ENCODE results near the gene OTUB2.

The OTUB2 gene

DNA sequence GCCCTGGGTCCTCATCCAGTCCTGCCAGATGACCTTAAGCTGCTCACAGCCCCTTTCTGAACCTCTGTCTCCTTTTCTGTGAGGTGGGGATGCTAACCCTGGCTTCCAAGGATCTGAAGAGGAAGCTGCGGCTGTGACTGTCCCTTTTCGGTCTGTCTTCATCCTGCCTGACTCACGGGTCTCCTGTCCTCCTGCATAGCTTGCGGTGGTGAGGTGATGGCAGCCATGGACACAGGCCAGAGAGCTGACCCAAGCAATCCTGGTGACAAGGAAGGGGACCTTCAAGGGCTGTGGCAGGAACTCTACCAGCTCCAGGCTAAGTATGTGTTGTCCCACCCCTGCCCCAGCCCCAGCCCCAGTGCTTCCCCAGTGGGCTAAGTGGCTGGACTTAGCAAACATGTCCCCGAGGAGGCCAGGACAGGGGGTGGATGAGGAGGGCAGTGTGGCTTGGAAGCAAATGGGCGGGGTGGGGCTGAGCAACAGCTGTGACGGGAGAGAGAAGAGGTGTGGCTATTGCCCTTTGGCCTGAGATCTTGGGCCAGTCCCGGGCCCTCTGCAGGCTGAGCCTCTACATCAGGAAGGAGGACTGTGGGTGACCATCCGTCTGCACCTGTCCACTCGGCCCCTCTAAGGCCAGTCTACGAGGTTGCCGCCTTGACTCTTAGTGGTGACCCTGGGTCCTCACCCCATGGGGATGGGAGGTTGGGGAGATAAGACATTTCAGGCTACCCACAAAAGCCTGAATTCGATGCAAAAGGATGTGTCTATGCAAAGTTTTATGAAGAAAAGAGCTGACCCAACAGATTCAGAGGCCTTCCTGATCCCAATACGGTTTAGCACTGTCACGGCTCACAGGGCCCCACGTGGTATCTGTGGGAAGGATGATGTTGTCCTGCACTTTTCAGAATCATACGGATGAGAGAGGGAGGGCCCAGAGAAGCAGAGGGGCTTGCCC is 27.9 kb upstream of the OTUB2 start:
- DNase-seq: no peak

DNA sequence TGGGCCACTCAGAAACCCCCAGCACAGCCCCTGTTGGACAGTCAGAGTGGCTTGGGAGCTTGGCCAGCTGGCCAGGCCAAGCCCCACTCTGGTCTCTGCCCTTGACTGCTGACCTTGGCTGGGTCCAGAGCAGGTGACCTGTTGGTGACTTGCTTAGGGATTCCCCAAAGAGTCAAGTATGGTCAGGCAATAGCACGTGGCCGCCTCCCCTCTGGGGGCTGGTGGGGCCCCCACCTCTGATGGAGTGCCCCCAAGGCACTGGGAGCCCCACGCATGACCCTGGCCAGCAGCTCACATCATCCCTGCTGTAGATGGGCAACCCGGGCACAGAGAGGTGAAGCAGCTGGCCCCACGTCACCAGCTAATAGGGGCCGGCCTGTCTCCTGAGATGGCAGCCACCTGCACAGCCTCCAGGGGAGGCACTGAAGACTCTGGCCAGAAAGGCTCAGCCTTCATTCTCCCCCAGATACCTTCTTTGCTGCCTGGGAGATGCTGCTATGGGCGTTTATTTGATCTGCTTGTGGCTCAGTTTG is 27.2 kb upstream of the OTUB2 start:
- no peak for DNase-seq

DNA sequence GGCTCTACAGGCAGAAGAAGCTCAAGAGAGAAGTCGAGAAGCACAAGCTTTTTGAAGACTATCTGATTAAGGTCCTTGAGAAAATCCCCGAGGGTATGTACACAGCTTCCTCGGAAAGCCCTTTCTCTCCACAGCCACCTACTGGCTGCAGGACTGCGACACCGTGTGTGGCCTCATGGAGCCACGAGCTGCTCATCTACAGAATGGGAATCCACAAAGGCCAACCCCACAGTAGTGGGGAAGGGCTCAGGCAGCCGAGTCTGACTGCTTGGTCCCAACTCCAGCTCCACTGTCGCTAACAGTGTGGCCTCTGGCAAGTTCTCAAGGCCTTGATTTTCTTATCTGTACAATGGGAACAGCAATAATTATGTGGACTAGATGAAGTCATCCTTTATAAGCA is 26.6 kb upstream of the OTUB2 start:
- no peak for DNase-seq

DNA sequence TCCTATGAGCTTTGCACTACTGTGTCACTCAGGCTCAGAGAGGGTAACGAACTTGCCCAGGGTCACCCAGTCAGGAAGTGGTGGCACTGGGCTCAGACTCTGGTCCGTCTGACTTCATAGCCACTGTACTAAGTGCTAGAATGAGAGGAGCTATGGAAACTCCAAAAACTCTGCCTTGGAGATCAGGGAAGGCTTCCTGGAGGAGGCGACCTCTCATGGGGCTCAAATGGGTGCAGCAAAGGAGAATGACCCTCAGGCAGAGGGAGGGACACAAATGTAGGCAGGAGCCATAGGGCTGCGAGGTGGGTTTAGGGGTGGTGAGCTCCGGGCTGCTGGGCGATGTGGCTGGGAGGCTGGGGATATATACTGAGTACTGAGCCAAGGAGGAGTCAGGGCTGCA is 25.9 kb upstream of the OTUB2 start:
- no peak for DNase-seq

DNA sequence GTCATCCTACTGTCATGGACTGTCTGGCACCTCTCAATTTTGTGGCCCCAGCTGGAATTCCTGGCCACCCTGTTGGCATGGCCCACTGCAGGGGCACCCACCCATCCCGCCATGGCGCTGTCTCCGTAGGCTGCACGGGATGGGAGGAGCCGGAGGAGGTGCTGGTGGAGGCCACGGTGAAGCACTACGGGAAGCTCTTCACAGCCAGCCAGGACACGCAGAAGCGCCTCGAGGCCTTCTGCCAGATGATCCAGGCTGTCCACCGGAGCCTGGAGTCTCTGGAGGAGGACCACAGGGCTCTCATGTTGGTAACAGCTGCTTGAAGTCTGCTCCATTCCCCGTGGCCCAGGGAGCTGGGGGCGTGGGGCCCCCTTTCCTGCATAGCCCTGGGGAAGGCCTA is 25.1 kb upstream of the OTUB2 start:
- no peak for DNase-seq

DNA sequence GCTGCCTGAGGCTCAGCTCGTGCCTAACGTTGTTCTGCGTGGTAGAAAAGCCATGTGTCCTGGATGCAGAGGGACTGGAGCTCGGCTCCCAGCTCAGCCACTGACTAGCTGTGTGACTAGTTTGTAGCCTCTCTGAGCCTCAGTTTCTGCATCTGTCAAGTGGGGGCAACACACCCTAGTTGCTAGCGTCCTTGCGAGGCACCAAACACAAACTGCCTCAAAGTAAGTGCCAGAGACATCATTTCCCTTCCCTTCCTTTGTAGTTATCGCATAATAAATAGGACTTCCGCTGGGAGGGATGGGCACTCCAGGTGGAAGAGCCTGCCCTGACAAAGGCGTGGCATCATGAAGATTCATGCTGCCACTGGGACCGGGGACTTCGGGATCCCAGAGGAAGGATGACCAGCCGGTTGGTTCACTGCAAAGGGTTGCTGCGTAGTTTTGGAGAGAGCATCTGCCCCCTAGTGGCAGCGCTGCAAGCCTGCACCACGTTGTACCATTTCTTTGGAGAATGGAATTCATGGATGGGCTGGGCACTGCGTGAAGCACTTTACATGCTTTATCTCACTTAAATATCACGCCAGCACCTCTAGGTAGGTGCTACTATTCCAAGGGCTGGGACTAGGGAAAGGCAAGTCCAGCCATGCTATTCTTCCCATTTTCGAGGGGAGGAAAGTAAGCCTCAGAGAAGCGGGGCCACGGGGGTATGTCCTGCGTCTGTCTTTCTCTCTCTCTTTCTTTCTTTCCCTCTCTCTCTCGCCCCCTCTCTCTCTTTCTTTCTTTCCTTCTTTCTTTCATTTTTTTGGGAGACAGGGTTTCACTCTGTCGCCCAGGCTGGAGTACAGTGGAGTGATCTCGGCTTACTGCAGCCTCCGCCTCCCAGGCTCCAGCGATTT is 24.4 kb upstream of the OTUB2 start:
- peak; percentile 58 for DNase-seq

DNA sequence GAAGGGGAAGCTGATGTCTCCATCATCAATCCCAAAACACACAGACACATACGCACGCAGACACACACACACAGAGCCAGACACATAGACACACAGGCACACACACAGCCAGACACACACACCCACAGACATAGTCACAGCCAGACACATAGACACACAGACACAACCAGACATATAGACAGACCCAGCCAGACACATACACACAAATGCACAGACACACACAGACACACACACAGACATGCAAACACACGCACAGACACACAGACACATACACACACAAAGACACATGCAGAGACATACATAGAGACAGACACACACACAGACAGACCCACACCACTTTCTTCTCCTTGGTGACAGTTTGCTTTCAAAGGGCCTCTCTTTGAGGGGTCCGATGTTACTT is 22.7 kb upstream of the OTUB2 start:
- DNase-seq: no peak

DNA sequence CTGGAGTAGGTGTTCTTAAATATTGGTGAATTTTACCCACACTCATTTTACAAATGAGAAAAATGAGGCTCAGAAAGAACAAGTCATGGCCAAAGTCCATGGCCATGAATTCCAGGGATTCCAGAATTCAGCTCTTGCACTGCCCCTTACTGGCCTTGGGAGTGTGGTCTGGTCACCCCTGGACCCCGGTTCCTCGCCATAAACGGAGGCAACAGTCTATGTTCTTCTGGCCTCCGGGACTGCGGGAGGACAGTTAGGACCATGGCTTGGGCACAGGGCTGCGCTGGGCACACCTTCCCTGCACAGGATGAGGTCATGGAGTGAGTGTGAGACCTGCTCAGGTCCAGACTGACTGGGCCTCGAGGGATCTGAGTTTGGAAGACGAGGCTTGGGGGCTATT is 22.1 kb upstream of the OTUB2 start:
- no peak for DNase-seq

DNA sequence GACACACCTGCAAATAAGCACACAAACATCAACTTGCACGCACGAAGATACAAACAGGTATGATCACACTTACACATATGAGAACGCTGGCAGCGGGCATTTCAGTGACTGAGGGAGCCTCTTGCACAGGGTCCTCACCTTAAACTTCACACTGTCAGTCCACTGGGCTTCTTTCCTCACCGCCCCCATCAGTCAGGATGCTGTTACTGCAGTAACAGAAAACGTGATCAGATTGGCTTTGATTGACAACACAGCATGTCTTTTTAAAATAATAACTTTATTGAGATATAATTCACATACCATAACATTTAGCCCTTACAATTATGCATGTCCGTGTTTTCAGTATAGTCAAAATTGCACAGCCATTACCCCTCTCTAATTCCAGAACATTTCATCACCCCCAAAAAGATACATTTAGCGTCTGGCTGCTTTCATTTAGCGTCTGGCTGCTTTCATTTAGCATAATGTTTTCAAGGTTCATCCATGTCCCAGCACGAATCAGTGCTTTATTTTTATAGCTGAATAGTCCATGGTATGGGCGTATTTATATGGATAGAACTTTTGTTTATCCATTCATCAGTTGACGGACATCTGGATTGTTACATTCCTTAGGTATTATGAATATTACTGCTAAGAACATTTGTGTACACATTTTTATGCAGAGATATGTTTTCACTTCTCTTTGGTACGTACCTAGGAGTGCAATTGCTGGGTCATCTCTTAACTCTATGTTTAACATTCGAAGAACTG is 20.6 kb upstream of the OTUB2 start:
- DNase-seq: no peak

DNA sequence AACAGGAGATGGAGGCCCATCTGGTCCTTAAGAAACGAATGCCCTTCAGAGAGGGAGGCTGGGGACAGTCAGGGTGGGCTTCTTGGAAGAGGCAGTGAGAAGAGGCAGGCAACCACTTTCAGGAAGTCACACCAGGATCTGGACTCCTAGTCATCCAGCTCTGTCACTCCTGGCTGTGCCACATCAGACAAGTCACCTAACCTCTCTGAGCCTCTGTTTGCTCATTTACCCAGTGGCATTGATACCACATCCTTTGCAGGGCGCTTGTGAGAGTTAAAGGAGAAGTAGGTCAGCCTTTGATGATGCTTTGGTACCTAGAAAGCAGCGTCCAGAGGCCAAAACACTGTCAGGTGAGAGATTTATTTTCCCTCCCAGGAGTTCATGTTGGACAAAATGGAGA is 17.9 kb upstream of the OTUB2 start:
- DNase-seq: no peak

DNA sequence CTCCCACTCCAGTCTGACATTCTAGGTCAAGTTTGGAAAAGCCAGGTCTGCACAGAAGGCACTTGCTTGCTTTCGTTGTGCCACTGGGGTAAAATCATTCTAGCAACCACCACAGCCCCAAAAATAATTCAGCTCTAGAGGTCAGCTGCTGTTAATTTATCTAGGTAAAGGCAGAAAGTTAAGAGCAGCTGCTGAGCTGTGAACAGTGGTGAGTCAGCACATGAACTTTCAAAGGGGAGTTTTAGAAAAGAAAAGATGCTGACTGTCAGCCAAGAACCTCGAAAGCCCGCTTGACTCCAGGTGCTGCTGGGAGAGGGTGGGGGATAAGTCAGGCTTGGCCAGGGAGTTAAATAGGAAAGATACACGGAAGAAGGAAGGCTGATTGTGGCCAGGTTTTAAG is 16.4 kb upstream of the OTUB2 start:
- DNase-seq: no peak

DNA sequence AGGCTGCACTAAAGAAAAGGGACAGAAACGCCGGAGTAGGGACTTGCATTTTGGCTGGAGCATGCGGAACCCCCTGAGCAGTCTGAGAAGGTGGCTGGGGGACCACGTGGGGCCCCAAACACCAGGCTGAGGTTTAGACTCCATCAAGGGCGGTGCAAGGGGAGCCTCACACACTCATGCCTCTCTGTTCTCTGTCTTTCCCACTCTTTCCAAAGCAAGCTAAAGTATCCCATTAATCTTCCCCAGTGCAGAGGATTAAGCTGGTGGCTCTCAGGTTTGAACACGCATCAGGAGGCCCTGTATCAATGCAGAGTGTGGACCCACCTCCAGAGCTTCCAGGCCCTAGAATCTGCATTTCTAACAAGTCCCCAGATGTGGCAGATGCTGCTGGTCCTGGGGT is 15.5 kb upstream of the OTUB2 start:
- no peak for DNase-seq

DNA sequence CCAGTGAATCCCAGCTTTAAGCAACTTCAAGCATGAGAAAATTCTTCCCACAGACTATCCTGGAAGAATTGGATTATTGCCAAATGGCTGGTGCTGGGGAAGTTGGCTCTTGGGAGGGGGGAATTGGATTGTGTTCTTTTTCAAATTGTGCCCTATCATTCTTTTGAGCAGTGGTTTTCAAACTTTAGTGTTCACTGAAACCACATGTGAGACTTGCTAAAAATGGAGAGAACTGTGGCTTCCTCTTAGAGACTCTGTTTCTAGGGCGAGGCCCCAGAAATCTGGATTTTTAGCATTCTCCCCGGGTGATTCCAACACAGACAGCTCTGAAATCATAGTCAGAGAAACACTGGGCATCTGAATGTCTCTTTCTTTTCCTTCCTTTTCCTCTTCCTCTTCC is 14.3 kb upstream of the OTUB2 start:
- no peak for DNase-seq

DNA sequence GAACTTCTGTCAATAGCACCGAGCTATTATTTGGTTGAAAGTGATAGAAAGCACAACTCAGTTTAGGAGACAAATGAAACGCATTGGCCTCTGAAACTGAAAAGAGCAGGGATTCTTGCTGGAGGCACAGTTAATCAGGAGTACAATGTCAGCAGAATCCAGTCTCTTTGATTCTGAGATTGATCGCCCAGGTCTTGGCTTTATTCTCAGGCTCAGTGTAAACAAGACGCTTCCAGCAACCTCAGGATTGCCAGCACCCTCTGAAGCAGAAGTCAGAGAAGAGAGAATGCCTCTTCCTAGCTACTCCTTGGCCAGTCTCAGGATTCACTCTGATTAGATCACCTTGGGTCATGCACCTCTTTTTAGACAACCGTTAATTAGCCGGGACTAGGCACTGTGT is 11.8 kb upstream of the OTUB2 start:
- no peak for DNase-seq

DNA sequence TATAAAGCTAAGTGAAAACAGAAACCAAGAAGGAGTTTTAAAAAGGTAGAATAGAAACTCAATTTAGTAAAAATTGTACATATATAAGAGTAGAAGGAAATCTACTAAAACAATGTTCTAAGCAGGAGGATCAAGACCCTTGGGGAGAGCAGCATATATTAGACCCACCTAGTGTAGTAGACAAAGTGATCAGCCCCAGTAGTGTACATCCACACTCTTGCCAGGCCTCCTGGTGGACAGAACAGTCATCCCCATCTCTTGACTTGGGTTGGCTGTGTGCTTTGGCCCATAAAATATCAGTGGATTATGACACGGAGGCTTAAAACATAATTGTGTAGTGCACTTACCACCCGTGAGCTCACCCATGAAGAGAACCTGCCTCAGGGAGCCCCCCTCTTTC is 10.9 kb upstream of the OTUB2 start:
- DNase-seq: no peak

DNA sequence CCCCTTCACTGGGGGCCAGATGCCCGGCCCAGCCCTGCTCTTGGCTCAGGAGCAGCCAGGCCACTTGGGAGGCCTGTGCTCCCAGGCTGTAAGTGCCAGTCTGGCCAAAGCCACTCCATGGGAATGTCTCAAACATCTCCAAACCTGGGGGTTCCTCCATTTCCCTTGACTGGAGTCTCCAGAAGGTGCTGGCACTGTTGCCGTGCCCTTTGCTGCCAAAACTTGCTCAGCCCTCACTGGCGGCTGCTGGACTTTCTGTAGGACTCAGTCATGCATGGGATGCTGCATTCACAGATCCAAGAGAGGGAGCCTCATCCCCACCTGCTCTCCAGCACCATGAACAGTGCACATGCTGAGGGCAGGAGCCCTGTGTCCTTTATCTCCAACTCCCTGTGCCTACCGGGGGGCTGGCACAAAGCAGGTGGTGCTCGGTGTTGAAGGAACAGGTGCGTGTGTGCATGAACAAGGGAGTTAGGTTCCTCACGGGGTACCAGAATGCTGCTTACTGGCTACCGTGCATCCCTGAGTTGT is 9.6 kb upstream of the OTUB2 start:
- DNase-seq: no peak

DNA sequence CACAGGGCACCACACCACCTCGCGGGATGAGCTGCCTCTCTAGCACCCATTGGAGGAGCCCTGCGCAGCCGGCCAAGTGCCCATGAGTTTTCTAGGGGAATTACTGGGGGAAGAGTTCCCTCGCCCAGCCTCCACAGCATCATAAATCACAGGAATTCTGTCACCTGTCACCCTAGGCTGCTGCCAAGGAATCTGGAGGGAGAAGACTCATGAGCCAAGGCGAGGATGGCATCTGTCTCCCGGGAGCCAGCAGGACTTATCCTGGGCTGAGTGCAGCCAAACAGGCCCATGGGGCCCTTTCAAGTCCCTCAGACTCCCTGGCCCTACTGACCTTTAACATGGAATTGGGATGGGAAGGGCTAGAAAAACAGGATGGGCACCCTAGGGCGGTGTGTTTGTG is 7.8 kb upstream of the OTUB2 start:
- DNase-seq: no peak

DNA sequence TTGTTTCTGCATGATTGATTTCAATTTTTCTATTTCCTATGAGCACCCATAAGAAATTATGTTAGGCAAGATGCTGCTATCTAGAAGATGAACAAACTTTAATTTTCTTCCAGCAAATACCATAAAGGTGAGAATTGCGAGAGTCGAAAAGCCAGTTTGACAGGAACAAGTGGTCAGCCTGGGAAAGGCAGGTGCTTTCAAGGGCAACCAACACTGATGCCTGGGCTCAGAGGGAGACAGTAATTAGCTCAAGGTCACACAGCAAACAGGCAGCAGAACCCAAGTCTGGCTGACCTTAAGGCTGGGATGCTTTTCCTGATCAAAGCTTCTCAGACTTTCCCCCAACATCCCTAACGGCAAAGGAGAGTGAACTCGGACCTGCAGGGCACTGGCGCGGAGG is 6.8 kb upstream of the OTUB2 start:
- DNase-seq: no peak

DNA sequence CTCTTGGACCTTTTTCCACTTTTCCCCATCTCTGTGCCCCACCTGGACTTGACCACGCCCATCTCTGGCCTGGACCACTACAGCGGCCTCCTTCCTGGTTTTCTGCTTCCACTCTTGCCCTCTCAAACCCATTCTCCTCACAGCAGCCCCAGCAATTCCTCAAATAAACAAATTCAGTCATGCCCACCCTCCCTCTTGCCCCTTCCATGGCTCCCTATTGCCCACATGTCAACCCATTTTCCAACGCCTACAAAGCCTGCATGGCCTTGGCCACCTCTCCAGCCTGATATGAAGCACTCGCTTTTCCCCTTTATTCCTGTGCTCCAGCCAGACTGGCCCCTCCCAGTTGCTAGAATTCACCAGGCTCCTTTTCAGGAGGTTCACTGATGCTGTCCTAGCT is 5.9 kb upstream of the OTUB2 start:
- no peak for DNase-seq

DNA sequence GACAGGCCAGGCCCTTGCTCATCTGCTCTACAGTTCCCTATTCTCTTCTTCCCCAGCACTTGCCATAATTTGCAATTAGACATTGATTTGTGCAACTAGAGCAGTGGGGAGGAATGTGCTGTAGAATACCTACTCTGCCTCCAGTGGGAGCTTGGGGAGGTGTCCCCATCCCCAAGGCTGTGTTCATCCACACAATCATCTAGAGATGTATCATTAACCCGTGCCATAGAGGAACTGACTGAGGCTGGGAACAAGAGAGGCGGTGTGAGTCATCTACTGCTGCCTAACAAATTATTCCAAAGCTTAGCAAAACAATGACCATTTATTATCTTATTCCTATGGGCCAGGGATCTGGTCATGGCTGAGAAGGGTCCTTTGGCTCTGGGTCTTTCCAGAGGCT is 5.1 kb upstream of the OTUB2 start:
- no peak for DNase-seq

DNA sequence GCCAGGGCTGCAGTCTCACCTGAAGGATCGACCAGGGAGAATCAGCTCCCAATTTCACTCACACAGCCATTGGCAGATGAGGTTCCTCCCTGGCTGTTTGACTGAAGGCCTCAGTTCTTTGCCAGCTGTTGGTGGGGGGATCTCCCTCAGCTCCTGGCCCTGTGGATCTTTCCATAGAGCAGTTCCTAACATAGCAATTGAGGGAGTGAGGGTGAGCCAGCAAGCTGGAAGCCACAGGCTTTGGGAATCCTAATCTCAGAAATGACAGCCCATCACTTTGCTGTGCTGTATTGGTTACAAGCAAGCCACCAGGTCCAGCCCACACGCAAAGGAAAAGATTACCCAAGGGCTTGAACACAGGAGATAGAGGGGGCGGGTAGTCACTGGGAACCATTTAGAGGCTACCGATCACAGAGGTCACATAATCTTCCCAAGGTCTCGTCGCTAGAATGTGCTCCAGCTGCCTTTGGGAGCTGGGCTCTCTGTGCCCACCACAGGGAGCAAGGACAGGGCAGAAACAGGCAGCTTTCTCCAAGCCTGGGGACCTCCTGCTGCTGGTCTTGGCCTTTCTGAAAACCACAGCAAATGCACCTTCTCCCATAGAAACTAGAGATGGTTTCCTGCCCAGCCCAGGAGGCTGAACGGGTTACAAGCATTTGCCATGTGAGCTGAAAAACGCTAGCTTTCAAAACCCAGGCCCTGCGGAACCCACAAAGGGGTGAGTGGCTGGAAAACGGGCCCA is 4.6 kb upstream of the OTUB2 start:
- DNase-seq: no peak
